Karpas-422 (cell line): ENCODE results near the gene RASGRF1. TPM values are rescaled to one million over a fixed set of nuclear protein-coding genes. Genes with fewer than 3 reads are reported as not detected.

ENCODE experiments used
- DNase-seq: peaks from one replicate; pipeline ENCODE4 v3.0.0-alpha.2; 2015
- H2AFZ ChIP-seq: fragments of 200-600 bp; sonication (generic); 2 replicates; pipeline ENCODE4 v1.6.1; 2014; ENCODE audit warnings: antibody characterized with exemption, low read length, mixed read lengths
- H3K27ac ChIP-seq: fragments of 200-600 bp; sonication (generic); 2 replicates; pipeline ENCODE4 v1.5.1; 2014; ENCODE audit warnings: mild to moderate bottlenecking, low read length, moderate library complexity
- H3K27me3 ChIP-seq: fragments of 200-600 bp; sonication (generic); 2 replicates; pipeline ENCODE4 v1.6.1; 2014; ENCODE audit warnings: low read length, mixed read lengths
- H3K36me3 ChIP-seq: fragments of 200-600 bp; sonication (generic); 2 replicates; pipeline ENCODE4 v1.6.1; 2014; ENCODE audit warnings: low read length, mixed read lengths; ENCODE audit not compliant: insufficient read depth
- H3K4me1 ChIP-seq: fragments of 200-600 bp; sonication (generic); 2 replicates; pipeline ENCODE4 v1.6.1; 2014; ENCODE audit warnings: mild to moderate bottlenecking, low read length, mixed read lengths
- H3K4me2 ChIP-seq: fragments of 200-600 bp; sonication (generic); 2 replicates; pipeline ENCODE4 v1.6.1; 2014; ENCODE audit warnings: low read length, low read depth, mild to moderate bottlenecking; ENCODE audit not compliant: poor library complexity, severe bottlenecking
- H3K4me3 ChIP-seq: fragments of 200-600 bp; sonication (generic); 2 replicates; pipeline ENCODE4 v1.5.1; 2014; ENCODE audit warnings: mild to moderate bottlenecking, antibody characterized with exemption, low read length, mixed read lengths
- H3K79me2 ChIP-seq: fragments of 200-600 bp; sonication (generic); 2 replicates; pipeline ENCODE4 v1.6.1; 2014; ENCODE audit warnings: mild to moderate bottlenecking, low read length, mixed read lengths
- H3K9ac ChIP-seq: fragments of 200-600 bp; sonication (generic); 2 replicates; pipeline ENCODE4 v1.6.0; 2014; ENCODE audit warnings: low read length
- H3K9me2 ChIP-seq: fragments of 200-600 bp; sonication (generic), shearing (Covaris generic); replicated peaks from 2 replicates; pipeline ENCODE4 v1.6.0; 2014; ENCODE audit warnings: mild to moderate bottlenecking, low read length, moderate library complexity; ENCODE audit not compliant: insufficient read depth
- H3K9me3 ChIP-seq: fragments of 300-700, 200-600 bp; sonication (generic); 2 replicates; pipeline ENCODE4 v1.6.1; 2014; ENCODE audit warnings: low read length, mixed read lengths
- H4K20me1 ChIP-seq: fragments of 200-600 bp; sonication (generic); 2 replicates; pipeline ENCODE4 v1.6.1; 2014; ENCODE audit warnings: mild to moderate bottlenecking, antibody characterized with exemption, low read length, low read depth; ENCODE audit not compliant: insufficient read depth
- total RNA-seq: library from RNA; depleted of rRNA; stranded (reverse); fragments of >200 nt; shearing (Covaris generic); gene quantifications from 2 replicates; pipeline ENCODE4 v1.2.3, GENCODE V29; 2014; ENCODE audit warnings: low replicate concordance; rRNA removed

Gene RASGRF1
- total RNA-seq: 3.6 and 10.5 TPM in 2 replicates

GRCh38 chr15:79090487-79091203, at the start of gene RASGRF1:
Gene RASGRF1 (minus strand): TSS chr15:79090780. CDS start chr15:79090498, 282 bp downstream.
- no peaks in the 10 kb centered on the region for H3K9me2 ChIP-seq
- peak within 1 kb of the TSS; percentile 47 for H3K9ac ChIP-seq
- H3K4me3 ChIP-seq: peak within 1 kb of the TSS; percentile 65
- no peaks in the 10 kb centered on the region for H4K20me1 ChIP-seq
- H3K27me3 ChIP-seq: no peaks in the 10 kb centered on the region
- peaks cover 13% of the 10 kb centered on the region for H3K4me1 ChIP-seq
- H3K36me3 ChIP-seq: no peaks in the 10 kb centered on the region
- peak within 1 kb of the TSS; percentile 79 for H3K4me2 ChIP-seq
- H3K79me2 ChIP-seq: no peaks in the 10 kb centered on the region
- H2AFZ ChIP-seq: peak within 1 kb of the TSS; percentile 83
- H3K27ac ChIP-seq: no peak within 1 kb of the TSS
- H3K9me3 ChIP-seq: no peaks in the 10 kb centered on the region
- no peak for DNase-seq

DNA sequence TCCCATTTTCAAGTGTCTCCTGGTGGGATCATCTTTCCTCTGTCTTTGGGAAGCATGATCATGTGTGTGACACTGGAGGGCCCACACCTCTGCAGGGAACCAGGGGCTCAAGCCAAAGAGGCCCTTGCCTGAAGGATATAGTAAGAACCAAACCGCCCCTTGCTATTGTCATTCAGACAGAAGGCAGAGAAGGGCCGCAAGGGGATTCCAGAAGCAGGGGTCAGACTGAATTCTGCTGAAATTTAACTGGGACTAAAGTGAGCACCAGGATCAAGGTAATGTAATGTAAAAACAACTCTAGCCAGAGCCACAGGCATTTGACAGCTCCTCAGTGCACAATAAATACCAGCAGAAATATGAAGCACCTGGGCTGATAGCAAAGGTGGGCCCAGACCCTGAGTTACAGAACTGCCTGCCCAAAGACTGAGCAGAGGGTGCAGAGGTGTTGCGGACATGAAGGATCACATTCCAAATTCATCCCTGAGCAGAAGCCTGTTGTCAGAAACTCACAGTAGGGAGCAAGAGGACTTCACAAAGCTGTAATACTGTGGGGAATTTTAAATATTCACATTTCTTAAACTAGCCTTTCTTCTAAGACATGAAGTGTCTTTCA, 46.0 kb upstream of the RASGRF1 start:
- H3K9me3 ChIP-seq: no peaks in the 10 kb centered on the region
- no peak for DNase-seq
- H3K36me3 ChIP-seq: no peaks in the 10 kb centered on the region
- H3K9me2 ChIP-seq: no peaks in the 10 kb centered on the region
- H3K4me3 ChIP-seq: no peak overlapping the region
- H3K4me1 ChIP-seq: peaks cover 22% of the 10 kb centered on the region
- H3K27ac ChIP-seq: no peak overlapping the region
- H4K20me1 ChIP-seq: no peaks in the 10 kb centered on the region
- H3K27me3 ChIP-seq: no peaks in the 10 kb centered on the region
- H3K9ac ChIP-seq: no peak overlapping the region
- H3K4me2 ChIP-seq: no peak overlapping the region
- H2AFZ ChIP-seq: no peak overlapping the region
- H3K79me2 ChIP-seq: no peaks in the 10 kb centered on the region

DNA sequence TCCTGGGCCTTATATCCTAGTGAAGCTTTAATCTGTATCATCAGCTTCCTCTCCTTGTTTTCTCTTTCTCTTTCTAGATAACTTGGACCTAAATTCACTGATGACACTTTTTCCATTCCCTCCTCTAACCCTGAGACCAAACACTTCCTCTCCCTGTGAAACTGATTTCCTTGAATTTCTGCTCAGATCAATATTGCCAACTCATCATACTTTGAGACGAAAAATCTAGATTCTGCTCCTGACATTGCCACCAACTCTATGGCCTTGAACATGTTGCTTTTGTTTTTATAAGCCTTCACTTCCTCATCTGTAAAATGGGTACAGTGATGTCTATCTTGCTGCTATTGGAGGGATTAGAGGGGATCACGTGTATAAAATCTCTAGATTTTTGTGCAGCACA, 42.7 kb upstream of the RASGRF1 start:
- peaks cover 18% of the 10 kb centered on the region for H3K4me1 ChIP-seq
- no peak overlapping the region for H2AFZ ChIP-seq
- no peak overlapping the region for H3K4me2 ChIP-seq
- H3K4me3 ChIP-seq: no peak overlapping the region
- no peak for DNase-seq
- H3K9me2 ChIP-seq: no peaks in the 10 kb centered on the region
- H3K27ac ChIP-seq: no peak overlapping the region
- H3K79me2 ChIP-seq: no peaks in the 10 kb centered on the region
- H3K36me3 ChIP-seq: no peaks in the 10 kb centered on the region
- no peaks in the 10 kb centered on the region for H4K20me1 ChIP-seq
- H3K9ac ChIP-seq: no peak overlapping the region
- H3K27me3 ChIP-seq: no peaks in the 10 kb centered on the region
- no peaks in the 10 kb centered on the region for H3K9me3 ChIP-seq

GRCh38 chr15:79132770-79133169, 42.2 kb upstream of the RASGRF1 start:
- Histone ChIP-seq H3K79me2 (no peaks in the 10 kb centered on the region), H3K27ac (no peak overlapping the region), H3K9me3 (no peaks in the 10 kb centered on the region), H3K27me3 (no peaks in the 10 kb centered on the region; the same call in 1 of the 2 replicates), H4K20me1 (no peaks in the 10 kb centered on the region), H3K4me2 (no peak overlapping the region), H3K4me1 (peaks cover 18% of the 10 kb centered on the region), H2AFZ (no peak overlapping the region), H3K9me2 (no peaks in the 10 kb centered on the region), H3K9ac (no peak overlapping the region), H3K36me3 (no peaks in the 10 kb centered on the region), H3K4me3 (no peak overlapping the region)
- no peak for DNase-seq

DNA sequence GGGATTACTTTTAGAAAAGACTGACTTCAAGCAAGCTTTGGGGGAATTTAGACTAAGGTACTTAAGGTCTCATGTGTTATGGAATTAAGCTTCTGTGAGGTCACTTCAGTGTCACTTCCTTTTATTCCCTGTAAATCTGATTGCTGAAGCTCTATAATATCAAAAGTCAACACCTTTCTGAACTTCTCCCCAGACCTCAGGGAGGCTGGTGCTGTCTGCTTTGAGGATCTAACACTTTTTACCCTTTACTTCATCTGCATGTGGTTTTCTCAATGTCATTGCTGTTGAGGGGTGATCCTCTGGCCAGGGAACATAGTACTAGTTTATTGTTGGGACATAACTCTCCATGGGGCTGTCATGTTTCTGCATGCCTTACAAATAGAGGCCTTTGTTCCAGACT, 41.8 kb upstream of the RASGRF1 start:
- H3K9me3 ChIP-seq: no peaks in the 10 kb centered on the region
- H3K27ac ChIP-seq: no peak overlapping the region

GRCh38 chr15:79130535-79131130, 40.1 kb upstream of the RASGRF1 start:
- peaks cover 10% of the 10 kb centered on the region for H3K4me1 ChIP-seq
- no peaks in the 10 kb centered on the region for H4K20me1 ChIP-seq
- no peaks in the 10 kb centered on the region for H3K36me3 ChIP-seq
- H3K4me3 ChIP-seq: no peak overlapping the region
- no peak overlapping the region for H3K4me2 ChIP-seq
- no peaks in the 10 kb centered on the region for H3K79me2 ChIP-seq
- H3K9me2 ChIP-seq: no peaks in the 10 kb centered on the region
- H3K27ac ChIP-seq: no peak overlapping the region
- no peak overlapping the region for H2AFZ ChIP-seq
- H3K9ac ChIP-seq: no peak overlapping the region
- no peaks in the 10 kb centered on the region; the same call in 1 of the 2 replicates for H3K27me3 ChIP-seq
- peak; percentile 77 for DNase-seq
- H3K9me3 ChIP-seq: no peaks in the 10 kb centered on the region

More for the DNA sequence above, 41.8 kb upstream of the RASGRF1 start:
- Histone ChIP-seq H3K9ac (no peak overlapping the region), H3K4me1 (peaks cover 18% of the 10 kb centered on the region), H3K4me2 (no peak overlapping the region), H4K20me1 (no peaks in the 10 kb centered on the region), H3K79me2 (no peaks in the 10 kb centered on the region), H3K9me2 (no peaks in the 10 kb centered on the region), H3K36me3 (no peaks in the 10 kb centered on the region), H3K27me3 (no peaks in the 10 kb centered on the region; the same call in 1 of the 2 replicates), H2AFZ (no peak overlapping the region), H3K4me3 (no peak overlapping the region)
- no peak for DNase-seq

DNA sequence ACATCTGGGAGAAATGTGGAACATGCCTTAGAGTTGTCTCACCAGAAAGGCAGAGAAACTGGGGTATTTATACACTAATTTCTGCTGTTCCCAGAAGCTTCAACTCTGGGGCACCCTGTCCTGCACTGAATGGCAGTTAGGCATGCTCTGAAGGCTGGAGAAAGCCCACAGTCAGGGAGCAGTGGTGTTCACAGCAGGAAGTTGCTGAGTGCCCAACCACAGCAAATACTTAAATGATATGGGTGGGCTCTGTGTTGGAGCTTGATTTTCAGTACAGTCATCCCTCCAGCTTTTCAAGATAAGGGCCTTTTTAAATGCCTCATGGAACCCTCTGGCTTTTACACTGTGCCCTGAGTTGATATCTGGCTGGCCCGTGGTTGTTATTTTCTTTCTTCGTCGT, 38.7 kb upstream of the RASGRF1 start:
- Histone ChIP-seq H3K36me3 (no peaks in the 10 kb centered on the region), H3K4me3 (no peak overlapping the region), H3K9me2 (no peaks in the 10 kb centered on the region), H2AFZ (no peak overlapping the region), H3K27ac (no peak overlapping the region), H3K9me3 (no peaks in the 10 kb centered on the region), H3K4me2 (no peak overlapping the region), H3K27me3 (no peaks in the 10 kb centered on the region; the same call in 1 of the 2 replicates), H3K79me2 (no peaks in the 10 kb centered on the region), H4K20me1 (no peaks in the 10 kb centered on the region), H3K4me1 (0 out of 2 replicates have a peak, but pooled peaks cover 5% of the 10 kb centered on the region), H3K9ac (no peak overlapping the region)
- no peak for DNase-seq

- no peak overlapping the region for H2AFZ ChIP-seq
- no peaks in the 10 kb centered on the region for H3K9me3 ChIP-seq
- H3K4me3 ChIP-seq: no peak overlapping the region
- no peak overlapping the region for H3K4me2 ChIP-seq
- H3K79me2 ChIP-seq: no peaks in the 10 kb centered on the region
- no peaks in the 10 kb centered on the region for H4K20me1 ChIP-seq
- H3K27me3 ChIP-seq: no peaks in the 10 kb centered on the region; the same call in 1 of the 2 replicates
- no peak overlapping the region for H3K9ac ChIP-seq
- no peak overlapping the region for H3K27ac ChIP-seq
- H3K36me3 ChIP-seq: no peaks in the 10 kb centered on the region
- H3K9me2 ChIP-seq: no peaks in the 10 kb centered on the region
- DNase-seq: no peak
- 0 out of 2 replicates have a peak, but pooled peaks cover 5% of the 10 kb centered on the region for H3K4me1 ChIP-seq
Observed at GRCh38 chr15:79128556-79128955, 38.0 kb upstream of the RASGRF1 start.
